ENCODE measurements around the gene ZNF217.

Gene ZNF217

GRCh38 chr20:53578492-53579222 is 15.0 kb downstream of the ZNF217 start:
- peak; percentile 94 for DNase-seq (ENCODE audit: low read depth)
- H3K4me3 ChIP-seq (ENCODE audit: control insufficient read depth, low read depth, low read length), result no peak overlapping the region
- peak; percentile 79 for TF ChIP-seq CTCF (conservative IDR thresholded peaks at IDR 0.05; ENCODE audit: control insufficient read depth, insufficient read depth, low read depth, low read length)

GRCh38 chr20:53576586-53577318 is 16.9 kb downstream of the ZNF217 start:
- no peak for TF ChIP-seq CTCF (conservative IDR thresholded peaks at IDR 0.05; ENCODE audit: control insufficient read depth, insufficient read depth, low read depth, low read length)
- no peak for DNase-seq (ENCODE audit: low read depth)
- H3K4me3 ChIP-seq (ENCODE audit: control insufficient read depth, low read depth, low read length), result no peak overlapping the region

GRCh38 chr20:53576195-53576580 is 17.5 kb downstream of the ZNF217 start:
- no peak for DNase-seq (ENCODE audit: low read depth)
- TF ChIP-seq CTCF (conservative IDR thresholded peaks at IDR 0.05; ENCODE audit: control insufficient read depth, insufficient read depth, low read depth, low read length), result no peak
- H3K4me3 ChIP-seq (ENCODE audit: control insufficient read depth, low read depth, low read length), result no peak overlapping the region

GRCh38 chr20:53575481-53576194 is 18.0 kb downstream of the ZNF217 start:
- no peak for DNase-seq (ENCODE audit: low read depth)

GRCh38 chr20:53574819-53575218 is 18.8 kb downstream of the ZNF217 start:
- DNase-seq (ENCODE audit: low read depth), result no peak
- TF ChIP-seq CTCF (conservative IDR thresholded peaks at IDR 0.05; ENCODE audit: control insufficient read depth, insufficient read depth, low read depth, low read length), result no peak
- no peak overlapping the region for H3K4me3 ChIP-seq (ENCODE audit: control insufficient read depth, low read depth, low read length)

More at GRCh38 chr20:53575481-53576194, 18.0 kb downstream of the ZNF217 start:
- no peak for TF ChIP-seq CTCF (conservative IDR thresholded peaks at IDR 0.05; ENCODE audit: control insufficient read depth, insufficient read depth, low read depth, low read length)
- H3K4me3 ChIP-seq (ENCODE audit: control insufficient read depth, low read depth, low read length), result no peak overlapping the region

GRCh38 chr20:53574259-53574789 is 19.3 kb downstream of the ZNF217 start:
- H3K4me3 ChIP-seq (ENCODE audit: control insufficient read depth, low read depth, low read length), result no peak overlapping the region
- no peak for TF ChIP-seq CTCF (conservative IDR thresholded peaks at IDR 0.05; ENCODE audit: control insufficient read depth, insufficient read depth, low read depth, low read length)
- DNase-seq (ENCODE audit: low read depth), result no peak

Measured in fibroblast of mammary gland (primary cell).